GM18498 (cell line): Measurements from ENCODE around the gene CHSY1.
A peak's percentile ranks its signal among the peaks of the same experiment; 100 is the strongest.

ENCODE experiments used
- ATAC-seq: cut with Tn5 transposase; IDR thresholded peaks from one replicate; pipeline ENCODE4 v1.9.1; 2021; ENCODE audit warnings: mild to moderate bottlenecking, moderate library complexity; ENCODE audit not compliant: unreplicated experiment

Gene CHSY1

GRCh38 chr15:101173233-101174119, 78.4 kb downstream of the CHSY1 start:
- ATAC-seq: no peak

- no peak for ATAC-seq
Observed at GRCh38 chr15:101172501-101173071, 79.3 kb downstream of the CHSY1 start.

DNA sequence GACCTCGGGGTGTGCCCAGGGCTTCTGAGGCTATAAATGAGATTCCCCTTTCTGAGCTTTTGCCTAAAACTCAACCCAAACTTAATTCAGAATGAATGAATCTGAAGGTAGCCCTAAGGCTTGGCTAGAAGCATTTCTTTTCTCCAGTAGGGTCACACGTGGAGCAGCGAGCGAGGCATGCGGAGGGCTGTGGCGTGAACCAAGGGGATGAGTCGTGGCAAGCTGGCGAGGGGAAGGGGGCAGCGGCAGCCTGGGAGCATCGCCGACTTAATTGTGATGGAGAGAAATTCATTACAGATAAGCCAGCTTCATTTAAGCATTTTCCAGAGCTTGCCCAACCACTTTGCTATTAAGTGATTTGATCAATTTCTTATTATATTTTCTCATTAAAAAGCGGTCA, 79.9 kb downstream of the CHSY1 start:
- ATAC-seq: no peak

GRCh38 chr15:101170568-101171350, 81.1 kb downstream of the CHSY1 start:
- ATAC-seq: no peak

DNA sequence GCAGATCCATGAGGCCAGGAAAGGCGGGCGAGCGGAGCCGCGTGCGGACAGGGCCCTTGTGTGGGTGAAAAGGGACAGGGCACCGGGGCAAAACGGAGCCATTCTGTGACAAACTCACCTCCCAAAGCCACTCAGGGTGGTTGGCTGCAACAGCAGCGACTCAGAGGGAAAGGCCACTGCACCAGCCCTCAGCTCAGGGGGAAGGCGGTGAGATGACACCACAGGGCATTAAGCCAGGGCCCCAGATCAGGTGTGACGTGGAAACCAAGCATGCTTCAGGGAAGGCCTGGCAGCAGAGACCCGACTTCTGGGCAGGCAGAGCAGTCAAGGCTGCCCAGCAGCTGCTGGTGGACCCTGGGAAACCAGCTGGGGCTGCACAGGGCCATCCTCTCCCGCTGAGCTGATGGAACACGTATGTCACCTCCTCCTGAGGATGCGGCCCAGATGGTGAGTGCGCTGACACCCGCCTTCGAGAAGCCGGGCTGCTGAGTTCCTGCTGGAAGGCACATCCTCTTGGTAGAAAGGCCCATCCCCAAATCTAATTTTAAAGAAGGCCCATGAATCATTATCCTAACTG, 82.3 kb downstream of the CHSY1 start:
- ATAC-seq: no peak

DNA sequence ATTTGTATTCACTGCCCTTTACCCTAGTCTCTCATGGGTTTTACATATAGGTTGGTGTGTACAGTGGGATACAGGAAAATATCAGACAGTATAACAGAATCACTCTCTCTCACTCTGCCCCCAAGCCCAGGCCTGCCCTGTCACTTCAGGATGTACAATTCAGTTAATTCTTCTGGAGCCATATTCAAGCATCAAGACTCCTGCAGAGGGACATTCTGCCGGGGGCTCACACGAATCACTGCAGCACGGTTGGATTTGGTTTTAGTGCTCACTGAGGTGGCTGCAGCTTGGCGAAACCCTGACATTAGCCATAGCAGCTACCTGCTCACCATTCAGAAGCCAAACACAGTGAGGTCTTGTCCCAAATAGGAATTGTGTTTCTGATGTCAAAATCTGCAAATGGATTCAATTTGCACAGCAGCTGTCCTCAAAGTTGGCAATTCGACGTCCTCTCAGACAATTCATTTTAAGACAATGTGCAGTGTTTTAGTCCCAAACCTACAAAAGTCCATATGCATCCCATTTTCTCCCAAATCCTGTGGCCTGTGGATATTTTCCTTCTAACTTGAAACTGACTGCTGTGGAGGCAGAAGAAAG, 82.9 kb downstream of the CHSY1 start:
- ATAC-seq: peak; percentile 15

- ATAC-seq: peak; percentile 2
Observed at GRCh38 chr15:101168463-101168824, 83.4 kb downstream of the CHSY1 start.

DNA sequence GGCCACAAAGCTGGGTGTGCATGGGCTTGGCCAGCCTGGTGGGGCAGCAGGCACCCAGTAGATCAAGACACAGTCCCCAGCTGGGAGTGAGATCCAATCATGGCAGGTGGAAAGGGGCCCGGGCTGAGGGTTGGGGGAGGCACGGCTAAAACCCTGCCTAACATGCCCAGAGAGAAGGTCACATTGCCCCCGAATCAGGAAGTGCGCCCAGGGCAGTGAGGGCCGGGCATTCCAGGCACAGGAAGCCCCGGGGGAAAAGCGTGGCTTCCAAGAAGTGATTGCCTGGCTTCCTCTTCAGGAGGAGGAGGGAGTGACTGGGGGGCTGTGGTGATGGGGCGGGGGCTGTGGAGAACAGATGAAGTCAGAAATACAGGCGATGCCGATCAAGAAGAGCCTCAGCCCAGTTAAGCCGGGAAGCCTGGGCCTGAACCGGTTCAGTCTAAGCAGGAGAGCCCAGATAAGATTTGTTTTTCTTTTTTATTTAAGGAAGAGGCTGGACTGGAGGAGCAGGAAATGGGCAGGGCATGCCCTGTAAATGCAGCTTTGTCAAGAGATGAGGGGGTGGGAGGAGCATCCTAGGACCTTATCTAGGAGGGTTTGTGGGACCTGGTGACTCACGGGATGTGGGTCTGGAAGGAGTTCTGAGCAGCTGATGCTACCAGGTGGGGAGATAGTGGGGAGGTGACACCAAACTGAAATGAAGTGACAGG, 83.9 kb downstream of the CHSY1 start:
- peak; percentile 45 for ATAC-seq

DNA sequence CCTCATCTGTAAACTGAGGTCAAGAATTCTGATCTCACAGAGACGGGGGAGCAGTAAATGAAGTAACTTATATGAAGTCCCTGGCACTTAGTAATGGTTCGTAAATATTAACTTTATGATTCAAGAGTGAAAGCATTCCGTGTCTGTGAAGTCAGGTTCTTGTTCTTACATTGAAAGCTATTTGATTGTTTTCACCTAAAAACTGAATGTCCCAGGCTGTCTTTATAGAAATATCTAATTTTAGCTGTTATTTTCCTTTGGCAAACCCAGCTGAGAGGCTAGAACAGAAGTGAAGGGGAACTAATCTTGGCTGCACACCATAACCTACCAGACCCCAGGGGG, 84.5 kb downstream of the CHSY1 start:
- no peak for ATAC-seq

- ATAC-seq: no peak
Observed at GRCh38 chr15:101165905-101166471, 85.9 kb downstream of the CHSY1 start.

- no peak for ATAC-seq
Observed at GRCh38 chr15:101162701-101163483, 89.0 kb downstream of the CHSY1 start.

- ATAC-seq: no peak
Observed at GRCh38 chr15:101161656-101162055, 90.2 kb downstream of the CHSY1 start.

- no peak for ATAC-seq
Observed at GRCh38 chr15:101159936-101160815, 91.7 kb downstream of the CHSY1 start.

- no peak for ATAC-seq
Observed at GRCh38 chr15:101159096-101159935, 92.5 kb downstream of the CHSY1 start.

- ATAC-seq: no peak
Observed at GRCh38 chr15:101158166-101159095, 93.4 kb downstream of the CHSY1 start.

- no peak for ATAC-seq
Observed at GRCh38 chr15:101157721-101158120, 94.1 kb downstream of the CHSY1 start.
